GM12878 (cell line): Measurements from ENCODE around the gene FBXL19. TPM values are rescaled to one million over a fixed set of nuclear protein-coding genes. Genes with fewer than 3 reads are reported as not detected.

Experiments
- ATAC-seq: fragments of 200-7000 bp; cut with Tn5 transposase; 3 replicates; pipeline ENCODE4 v1.9.1; 2020; ENCODE audit warnings: mild to moderate bottlenecking, moderate library complexity
- BruUV-seq: library from RNA; stranded (reverse); fragments of 400-500 nt; replicated peaks from 2 replicates; lab custom pipeline; 2021; lab: Mats Ljungman, UMichigan
- CTCF ChIA-PET: fragments of 300-600 bp; sonication (Branson Sonifier 250); formaldehyde crosslinking; extraction: SDS; loops from one replicate; lab custom pipeline; 2021; ENCODE audit warnings: inconsistent platforms; lab: Yijun Ruan, JAX
- POLR2A ChIA-PET: fragments of 350-600 bp; formaldehyde crosslinking; extraction: SDS; loops from one replicate; lab custom pipeline; 2021; ENCODE audit warnings: inconsistent platforms; lab: Charles Lee
- RAD21 ChIA-PET: fragments of 300-600 bp; sonication (Branson Sonifier 250); formaldehyde crosslinking; loops from one replicate; lab custom pipeline; 2023; ENCODE audit warnings: antibody characterized with exemption; ENCODE audit not compliant: unreplicated experiment; lab: Charles Lee
- SMC1A ChIA-PET: fragments of 300-600 bp; sonication (Branson Sonifier 250); formaldehyde crosslinking; loops from one replicate; lab custom pipeline; 2023; ENCODE audit not compliant: unreplicated experiment, uncharacterized antibody; lab: Charles Lee
- DNase-seq: peaks from one replicate; pipeline ENCODE4 v3.0.0-alpha.2; 2011; ENCODE audit warnings: low read depth, low spot score
- FAIRE-seq: peaks from 3 replicates; lab custom pipeline; 2011; peaks lifted over from hg19 to GRCh38; lab: Jason Lieb, UNC
- H2AFZ ChIP-seq: 2 replicates; pipeline ENCODE4 v1.6.0; 2011; ENCODE audit warnings: low read depth, low read length, control low read depth; ENCODE audit not compliant: control insufficient read depth
- H3K27ac ChIP-seq: 2 replicates; pipeline ENCODE4 v1.5.1; 2011; ENCODE audit warnings: control low read depth; ENCODE audit not compliant: control insufficient read depth, insufficient read depth
- H3K27me3 ChIP-seq, 2 experiments: replicated peaks in 1 of 2; 2 replicates each; pipeline versions ENCODE4 v1.6.0 to v1.6.1; 2011; ENCODE audit warnings: low read length in 1 of 2; ENCODE audit not compliant: control insufficient read depth in 2 of 2, insufficient read depth in 2 of 2
- H3K36me3 ChIP-seq, 2 experiments: 2 replicates each; pipeline ENCODE4 v1.5.1; 2011; ENCODE audit warnings: low read length in 1 of 2; ENCODE audit not compliant: control insufficient read depth in 2 of 2, insufficient read depth in 2 of 2
- H3K4me1 ChIP-seq: 2 replicates; pipeline ENCODE4 v1.6.1; 2011; ENCODE audit warnings: mild to moderate bottlenecking, low read length, moderate library complexity, mixed read lengths; ENCODE audit not compliant: control insufficient read depth, insufficient read depth
- H3K4me2 ChIP-seq: 2 replicates; pipeline ENCODE4 v1.6.0; 2011; ENCODE audit warnings: control low read depth; ENCODE audit not compliant: control insufficient read depth, insufficient read depth
- H3K4me3 ChIP-seq: fragments of 200-600 bp; sonication (generic); 2 replicates; pipeline ENCODE4 v1.5.1; 2016
- H3K79me2 ChIP-seq: 2 replicates; pipeline ENCODE4 v1.6.0; 2011; ENCODE audit warnings: low read length; ENCODE audit not compliant: control insufficient read depth, insufficient read depth
- H3K9ac ChIP-seq: 2 replicates; pipeline ENCODE4 v1.8.0; 2011; ENCODE audit warnings: low read length, control low read depth, mixed read lengths; ENCODE audit not compliant: control insufficient read depth, insufficient read depth
- H3K9me3 ChIP-seq: replicated peaks from 3 replicates; pipeline ENCODE4 v1.5.1; 2011; ENCODE audit warnings: mild to moderate bottlenecking, low read length; ENCODE audit not compliant: control insufficient read depth, insufficient read depth
- H4K20me1 ChIP-seq: 2 replicates; pipeline ENCODE4 v1.6.0; 2011; ENCODE audit not compliant: control insufficient read depth, insufficient read depth
- ATF7 ChIP-seq: fragments of 450-650 bp; IDR thresholded peaks from 2 replicates; pipeline ENCODE4 v1.6.1; 2016; ENCODE audit warnings: low read depth, mild to moderate bottlenecking
- CHD1 ChIP-seq: IDR thresholded peaks from 2 replicates; pipeline ENCODE4 v1.6.1; 2012; ENCODE audit warnings: low read depth, low read length, improper control_type of control experiment
- DPF2 ChIP-seq: fragments of 450-650 bp; IDR thresholded peaks from 2 replicates; pipeline ENCODE4 v1.6.1; 2017; ENCODE audit warnings: mild to moderate bottlenecking
- HSF1 ChIP-seq: fragments of 150-350 bp; IDR thresholded peaks from 2 replicates; pipeline ENCODE4 v1.6.1; 2014; ENCODE audit warnings: mild to moderate bottlenecking, low read depth, low read length
- NR2F1 ChIP-seq: fragments of 450-650 bp; conservative IDR thresholded peaks from 2 replicates; pipeline ENCODE4 v1.6.1; 2017; ENCODE audit warnings: mild to moderate bottlenecking
- SKIL ChIP-seq: fragments of 450-650 bp; IDR thresholded peaks from 2 replicates; pipeline ENCODE4 v1.6.1; 2017; ENCODE audit warnings: mild to moderate bottlenecking, low read depth, inconsistent platforms; ENCODE audit not compliant: poor library complexity, severe bottlenecking
- USF2 ChIP-seq: IDR thresholded peaks from 2 replicates; pipeline ENCODE4 v1.6.1; 2011; ENCODE audit warnings: low read depth, low read length, improper control_type of control experiment, borderline replicate concordance
- ZNF687 ChIP-seq: fragments of 450-650 bp; IDR thresholded peaks from 2 replicates; pipeline ENCODE4 v1.6.1; 2017; ENCODE audit warnings: mild to moderate bottlenecking, moderate library complexity
- WGBS: methylation state at CpG from one replicate; pipeline ENCODE4 v1.1.6; 2016; ENCODE audit warnings: low lambda C conversion rate; ENCODE audit not compliant: insufficient replicate concordance, insufficient coverage; ENCODE audit errors: missing lambda C conversion rate; 5-methylcytosine and 5-hydroxymethylcytosine counted together
- in situ Hi-C: fragments of 300-500 bp; cut with MboI; formaldehyde crosslinking; loops from 9 replicates; pipeline ENCODE4 v1.14.3; 2018; ENCODE audit warnings: mixed read lengths
- intact Hi-C: fragments of 100-400 bp; cut with micrococcal nuclease; formaldehyde crosslinking; loops from one replicate; pipeline ENCODE4 v1.14.2; 2022; ENCODE audit not compliant: unreplicated experiment
- polyA plus RNA-seq, 11 experiments: library from polyadenylated mRNA; depleted of rRNA in 4 of 11; unstranded in 6 of 11; stranded (reverse) in 5 of 11; fragments of >200 nt; fragmentation: Nextera tagmentation in 4 of 11; fragmentation: Illumina TruSeq in 1 of 11; extraction: Ambion mirVana in 4 of 11; extraction: Trizol in 1 of 11; gene quantifications; 1 replicate in 1 of 11; 2 replicates in 10 of 11; pipeline versions ENCODE4 v1.2.1 to v1.2.3, GENCODE V29; 2011 to 2016; ENCODE audit warnings: inconsistent platforms in 2 of 11, missing spikeins in 2 of 11, low read depth in 1 of 11
- total RNA-seq, 4 experiments: library from RNA; depleted of rRNA in 3 of 4; stranded (reverse); fragments of >200 nt in 3 of 4; fragmentation: Illumina TruSeq in 1 of 4; extraction: Trizol in 1 of 4; gene quantifications; 2 replicates each; pipeline versions ENCODE4 v1.2.1 to v1.2.3, GENCODE V29; 2013 to 2021

FBXL19 gene
- total and polyA plus RNA-seq, 10 of the 15 experiments (the other 5 are each of a cell fraction or from before 2014, with no cell fraction given) = 0.02 to 32.1 (median 6.8) TPM; not detected in 1

GRCh38 chr16:30893417-30893743, 30.0 kb upstream of the FBXL19 start:
- ChIA-PET SMC1A (interaction anchor here (0.8 to 1.2 kb wide), 2 partner anchors 10 to 22 kb away, joined by 3 to 4 read pairs; no protein-coding TSS in a partner anchor), CTCF (interaction anchor here (0.7 to 5.4 kb wide), 9 partner anchors 9 to 56 kb away, joined by 3 to 32 read pairs (median 4); no protein-coding TSS in a partner anchor), POLR2A (interaction anchor here (0.6 to 1.5 kb wide), 6 partner anchors 9 to 81 kb away, joined by 3 to 10 read pairs (median 4); no protein-coding TSS in a partner anchor), RAD21 (interaction anchor here (0.9 to 3.0 kb wide), 4 partner anchors 9 to 49 kb away, joined by 3 to 22 read pairs (median 5); no protein-coding TSS in a partner anchor)
- no peaks in the 10 kb centered on the region for H4K20me1 ChIP-seq
- FAIRE-seq (no peak), ATAC-seq (peak; percentile 7), DNase-seq (no peak)
- peak overlapping the region; percentile 97 for H3K4me2 ChIP-seq
- no peaks in the 10 kb centered on the region for H3K9me3 ChIP-seq
- peaks cover 25% of the 10 kb centered on the region for H3K4me1 ChIP-seq
- TF ChIP-seq HSF1 = no peak
- TF ChIP-seq DPF2 = 0 out of 2 replicates have a peak, but pooled peaks have one; percentile 4
- TF ChIP-seq ZNF687 = no peak
- no peak for TF ChIP-seq USF2
- TF ChIP-seq CHD1 = no peak
- no peak for TF ChIP-seq NR2F1
- TF ChIP-seq SKIL = no peak
- TF ChIP-seq ATF7 = no peak
- peak overlapping the region; percentile 93 for H3K4me3 ChIP-seq
- H3K79me2 ChIP-seq = peaks cover 1% of the 10 kb centered on the region; the same call in 1 of the 2 replicates
- in situ Hi-C loops = no loop called here
- no peaks in the 10 kb centered on the region for H3K27me3 ChIP-seq
- intact Hi-C loops = loop anchor here (10.0 kb wide), 1 partner anchor 239 kb away; the partner anchor contains the start of genes FBRS and PRR14
- H3K36me3 ChIP-seq = peaks cover 0 to 3% of the 10 kb centered on the region in 2 experiments; a peak in 2 of 4 replicates
- peak overlapping the region; percentile 83 for H3K9ac ChIP-seq
- peak overlapping the region; percentile 58 for H3K27ac ChIP-seq
- H2AFZ ChIP-seq = peak overlapping the region; percentile 71
- WGBS = 0% methylated on average over 11 of the region's 11 CpGs
- BruUV-seq = no TSS peak
